Heart left ventricle (tissue), 16 donors: Measurements from ENCODE around the gene SFRP4. TPM values are rescaled to one million over a fixed set of nuclear protein-coding genes. Genes with fewer than 3 reads are reported as not detected.
"Not testable (repeated sequence)": the region's sequence is repeated elsewhere in the genome, so short reads cannot be mapped to it uniquely, and the experiment has no call there.

ENCODE experiments used
- ATAC-seq, 4 donors: fragments of 200-7000 bp; cut with Tn5 transposase; one replicate each; pipeline ENCODE4 v1.9.1; 2020 to 2022; ENCODE audit warnings: moderate library complexity in 4 of 4, mild to moderate bottlenecking in 3 of 4, moderate number of reproducible peaks in 1 of 4
- DNase-seq, 5 donors: peaks; one replicate each; pipeline ENCODE4 v3.0.0-alpha.2; 2020
- H3K27ac ChIP-seq, 12 donors: fragments of 200-600 bp; sonication (generic) in 4 of 12; one replicate each; pipeline versions ENCODE4 v1.5.0 to v1.8.0; 2016 to 2022; ENCODE audit warnings: mild to moderate bottlenecking in 2 of 12
- H3K27me3 ChIP-seq, 9 donors: fragments of 200-600 bp; sonication (generic) in 2 of 9; one replicate each; pipeline versions ENCODE4 v1.5.1 to v1.8.0; 2016 to 2022; ENCODE audit warnings: mild to moderate bottlenecking in 3 of 9
- H3K36me3 ChIP-seq, 9 donors: fragments of 200-600 bp; sonication (generic) in 2 of 9; one replicate each; pipeline versions ENCODE4 v1.5.0 to v1.8.0; 2018 to 2022; ENCODE audit warnings: mild to moderate bottlenecking in 2 of 9
- H3K4me1 ChIP-seq, 12 donors: fragments of 200-600 bp; sonication (generic) in 4 of 12; one replicate each; pipeline versions ENCODE4 v1.5.0 to v1.8.0; 2016 to 2022; ENCODE audit warnings: mild to moderate bottlenecking in 3 of 12
- H3K4me3 ChIP-seq, 12 donors: fragments of 200-600 bp; sonication (generic) in 4 of 12; one replicate each; pipeline versions ENCODE4 v1.5.0 to v1.8.0; 2017 to 2022; ENCODE audit warnings: mild to moderate bottlenecking in 9 of 12, moderate library complexity in 4 of 12
- H3K9me3 ChIP-seq, 12 donors: fragments of 200-600 bp; sonication (generic) in 4 of 12; one replicate each; pipeline versions ENCODE4 v1.5.0 to v1.8.0; 2016 to 2022; ENCODE audit warnings: mild to moderate bottlenecking in 1 of 12
- CTCF ChIP-seq, 12 donors: fragments of 200-600 bp; sonication (generic) in 4 of 12; IDR thresholded peaks; one replicate each; pipeline versions ENCODE4 v1.5.0 to v1.8.0; 2018 to 2022; ENCODE audit warnings: antibody characterized with exemption in 12 of 12, mild to moderate bottlenecking in 5 of 12
- POLR2A ChIP-seq, 2 donors: fragments of 450-650 bp; IDR thresholded peaks; one replicate each; pipeline ENCODE4 v1.6.1; 2017; ENCODE audit warnings: antibody characterized with exemption in 2 of 2, mild to moderate bottlenecking in 2 of 2, moderate library complexity in 2 of 2
- WGBS, 4 donors: extraction: QIAGEN DNeasy Blood & Tissue Kit in 2 of 4; methylation state at CpG; one replicate each; pipeline versions ENCODE4 v1.1.5 to v1.1.7; 2013 to 2018; 5-methylcytosine and 5-hydroxymethylcytosine counted together
- intact Hi-C, 10 donors: fragments of 100-400 bp; cut with DNase I; formaldehyde crosslinking; loops; one replicate each; pipeline versions ENCODE4 v1.11.1 to v1.14.2; 2022
- polyA plus RNA-seq, 2 donors: library from polyadenylated mRNA; stranded (reverse); fragments of 200-250 nt; gene quantifications; one replicate each; pipeline ENCODE4 v1.2.3, GENCODE V29; 2013
- total RNA-seq, 9 donors: library from RNA; depleted of rRNA in 2 of 9; stranded (reverse); fragments of >200 nt in 2 of 9; fragmentation: NEBNext Ultra II Directional in 3 of 9; extraction: Animal tissue kit (Norgen Biotek cat#: 25700) in 3 of 9; gene quantifications; one replicate each; pipeline versions ENCODE4 v1.1.0 to v1.2.4, GENCODE V29; 2016 to 2023
- donor health status: ischemic (EF 13 %, LVEDD 7.1; RV severe dilation, severe dysfunction).
- donor health status: healthy with polysubstance abuse.
- donor health status: DM: no; HTN: yes; CAD: no.
- donor health status: DM: no; HTN: no; CAD: no.
- donor health status: ischemic (EF 25% LVEDD 6.9; RV normal size, moderate dysfunction).
- donor health status: ischemic (EF 25% LVEDD 5.7; RV mildly dilated, moderate dysfunction).
- donor health status: healthy.
- donor health status: DM: yes; HTN: yes; CAD: no.
- donor health status: ischemic (EF 35%, LVEDD 5.7; RV mildly dilated, moderate dysfunction).
- donor health status: nonischemic (EF 11% LVEDD 7.7; RV severe dilation, severe dysfunction).
- donor health status: DM: yes; HTN: yes; CAD: no.
- donor health status: PGD.
- donor health status: ischemic (EF 29% LVEDD 5.4; RV normal size, mild dysfunction).
- donor health status: nonischemic (EF 23%, LVEDD 6.1; RV moderate dilation, normal function).

SFRP4 gene
- total and polyA plus RNA-seq, 11 donors, result 0.10 to 21.3 (median 0.87) TPM

DNA sequence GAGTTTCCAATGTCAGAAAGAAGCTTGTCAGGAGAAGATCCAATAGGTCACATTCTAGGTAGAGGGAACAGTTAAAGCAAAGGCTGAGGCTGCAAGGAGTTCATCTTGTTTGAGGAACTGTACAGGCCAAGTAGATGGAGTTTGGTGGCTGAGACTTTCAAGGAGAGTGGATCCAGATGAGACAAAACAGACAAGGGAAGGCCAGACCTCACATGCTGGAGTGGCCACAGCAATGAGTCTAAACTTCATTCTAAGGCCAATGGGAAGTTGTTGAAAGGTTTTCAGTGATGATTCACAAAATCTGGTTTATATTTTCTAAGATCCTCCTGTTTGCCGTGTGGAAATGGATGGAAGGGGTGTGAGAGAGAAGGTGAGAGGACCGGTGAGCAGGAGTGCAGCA is 43.9 kb upstream of the SFRP4 start:
- Histone ChIP-seq H3K4me3 (no peak overlapping the region), H3K4me1 (peaks cover 0 to 2% (median 0%) of the 10 kb centered on the region in 12 donors), H3K27ac (no peak overlapping the region), H3K9me3 (no peaks in the 10 kb centered on the region), H3K27me3 (no peaks in the 10 kb centered on the region), H3K36me3 (no peaks in the 10 kb centered on the region)
- TF ChIP-seq POLR2A (IDR thresholded peaks at IDR 0.05) (no peak), CTCF (IDR thresholded peaks at IDR 0.05) (no peak)
- intact Hi-C loops, result no loop called here
- ATAC-seq (no peak), DNase-seq (no peak)
- WGBS, 4 donors, result 76 to 81% (median 80%) methylated on average over 2 of the region's 2 CpGs

DNA sequence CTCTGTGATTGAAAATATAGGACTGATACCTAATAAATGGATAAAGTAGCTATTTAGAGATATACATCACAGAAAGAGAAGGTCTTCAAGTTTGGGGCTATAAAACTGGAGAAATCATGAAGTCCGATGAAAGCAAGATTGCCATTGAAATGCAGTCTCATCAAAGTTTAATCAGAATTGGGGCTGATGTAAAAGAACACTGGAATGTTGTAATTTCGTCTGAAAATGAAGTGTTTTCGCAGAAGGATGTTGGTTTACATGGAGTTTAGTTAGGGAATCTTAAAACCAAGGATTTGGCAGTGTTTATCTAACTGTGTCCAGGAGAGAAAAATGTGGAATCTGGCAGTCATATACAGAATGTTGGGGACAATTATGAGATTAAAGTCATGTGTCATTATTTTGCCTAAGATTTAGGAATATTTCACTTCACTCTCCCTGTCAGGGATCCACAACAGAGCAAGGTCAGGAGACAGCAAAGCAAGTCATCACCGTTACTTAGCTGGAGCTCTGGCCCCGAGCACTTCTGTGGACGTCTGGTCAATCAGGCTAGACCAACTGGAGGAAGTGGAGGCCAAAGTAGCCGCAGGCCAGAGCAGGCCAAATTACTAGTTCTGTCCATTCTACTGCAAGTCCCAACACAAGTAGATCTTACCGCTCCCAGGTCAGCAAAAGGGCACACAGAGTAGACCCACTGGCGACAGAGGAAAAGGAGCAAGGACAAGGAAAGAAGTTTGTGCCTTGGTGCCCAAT is 40.8 kb upstream of the SFRP4 start:
- no peak for ATAC-seq
- intact Hi-C loops, result no loop called here
- H3K36me3 ChIP-seq, result no peaks in the 10 kb centered on the region
- no peak for DNase-seq
- H3K27ac ChIP-seq, result peak overlapping the region in 2 of 12 donors; percentile 15 to 66
- H3K27me3 ChIP-seq, result no peaks in the 10 kb centered on the region
- H3K9me3 ChIP-seq, result no peaks in the 10 kb centered on the region
- no peak overlapping the region for H3K4me3 ChIP-seq
- 81 to 87% (median 82%) methylated on average over 9 of the region's 9 CpGs for WGBS, 4 donors
- peaks cover 0 to 2% (median 0%) of the 10 kb centered on the region in 12 donors for H3K4me1 ChIP-seq
- no peak for TF ChIP-seq CTCF (IDR thresholded peaks at IDR 0.05)
- no peak for TF ChIP-seq POLR2A (IDR thresholded peaks at IDR 0.05)

DNA sequence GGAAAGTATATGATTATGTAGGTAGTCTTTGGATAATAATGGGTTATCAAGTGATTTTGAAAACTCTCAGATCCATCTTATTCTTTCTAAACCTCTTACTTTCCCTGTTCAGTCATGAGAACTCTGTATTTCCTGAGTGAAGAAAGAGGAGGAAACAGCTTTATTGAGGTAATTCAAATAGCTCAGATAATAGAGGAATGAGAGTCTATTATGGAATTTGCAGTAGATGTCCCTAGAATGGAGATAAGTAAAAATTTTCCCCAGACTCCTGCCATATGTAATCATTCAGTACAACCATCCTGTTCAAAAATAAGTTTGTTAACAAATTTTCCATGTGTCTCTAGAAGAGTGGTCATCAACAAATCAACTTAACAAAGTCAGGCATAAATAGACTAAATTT is 40.2 kb upstream of the SFRP4 start:
- H3K27ac ChIP-seq, result peak overlapping the region in 2 of 12 donors; percentile 15 to 66
- no peak for ATAC-seq
- no peak overlapping the region for H3K4me3 ChIP-seq
- no peaks in the 10 kb centered on the region for H3K9me3 ChIP-seq
- intact Hi-C loops, result no loop called here
- H3K4me1 ChIP-seq, result peaks cover 0 to 2% (median 0%) of the 10 kb centered on the region in 12 donors
- no peak for TF ChIP-seq CTCF (IDR thresholded peaks at IDR 0.05)
- TF ChIP-seq POLR2A (IDR thresholded peaks at IDR 0.05), result no peak
- no peak for DNase-seq
- no peaks in the 10 kb centered on the region for H3K27me3 ChIP-seq
- H3K36me3 ChIP-seq, result peaks cover 0 to 3% (median 0%) of the 10 kb centered on the region in 9 donors

DNA sequence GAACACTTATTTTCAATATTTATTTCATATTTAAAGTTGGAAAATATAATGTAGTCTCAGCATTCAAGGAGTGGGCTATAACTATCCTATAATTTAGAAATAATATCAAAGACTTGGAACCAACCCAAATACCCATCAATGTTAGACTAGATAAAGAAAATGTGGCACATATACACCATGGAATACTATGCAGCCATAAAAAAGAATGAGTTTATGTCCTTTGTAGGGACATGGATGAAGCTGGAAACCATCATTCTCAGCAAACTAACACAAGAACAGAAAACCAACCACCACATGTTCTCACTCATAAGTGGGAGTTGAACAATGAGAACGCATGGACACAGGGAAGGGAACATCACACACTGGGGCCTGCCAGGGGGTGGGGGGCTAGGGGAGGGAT is 37.6 kb upstream of the SFRP4 start:
- 92 to 100% (median 94%) methylated on average over 1 of the region's 1 CpG for WGBS, 4 donors
- not testable (repeated sequence) for H3K27me3 ChIP-seq
- H3K36me3 ChIP-seq, result peaks cover 0 to 24% (median 0%) of the 10 kb centered on the region in 9 donors

DNA sequence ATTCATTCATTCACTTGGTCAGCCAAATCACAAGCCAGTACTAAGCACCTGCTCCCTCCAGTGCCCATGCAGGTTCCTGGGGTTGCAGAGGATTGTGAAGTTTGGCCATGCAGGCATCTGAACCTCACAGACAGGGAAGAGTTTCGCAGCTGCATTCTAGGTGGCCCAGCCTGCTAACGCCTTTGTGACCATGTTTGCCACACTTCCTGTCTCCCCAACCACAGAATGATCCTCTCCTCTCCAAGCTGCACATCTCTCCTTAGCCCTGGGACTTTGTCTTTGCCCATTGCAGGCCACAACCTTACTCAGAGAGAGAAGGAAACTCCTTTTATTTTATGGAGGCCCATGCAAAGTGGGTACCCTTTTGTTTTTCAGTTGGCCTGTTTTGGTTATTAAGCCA is 35.6 kb upstream of the SFRP4 start:
- no peak overlapping the region for H3K27ac ChIP-seq
- 76 to 88% (median 81%) methylated on average over 2 of the region's 2 CpGs for WGBS, 4 donors

More for the DNA sequence above, 37.6 kb upstream of the SFRP4 start:
- ATAC-seq, H3K4me3 ChIP-seq, intact Hi-C loops, H3K27ac ChIP-seq, DNase-seq, H3K4me1 ChIP-seq, H3K9me3 ChIP-seq: not testable (repeated sequence)

More for the DNA sequence above, 35.6 kb upstream of the SFRP4 start:
- Histone ChIP-seq H3K27me3 (no peaks in the 10 kb centered on the region), H3K4me3 (no peak overlapping the region), H3K4me1 (peaks cover 0 to 10% (median under 1%) of the 10 kb centered on the region in 12 donors), H3K36me3 (peaks cover 0 to 27% (median 0%) of the 10 kb centered on the region in 9 donors), H3K9me3 (no peaks in the 10 kb centered on the region)
- TF ChIP-seq CTCF (IDR thresholded peaks at IDR 0.05) (no peak), POLR2A (IDR thresholded peaks at IDR 0.05) (no peak)
- intact Hi-C loops, result no loop called here
- DNase-seq (no peak), ATAC-seq (no peak)
